ENCODE data around the gene NFIA. TPM values are rescaled to one million over a fixed set of nuclear protein-coding genes. Genes with fewer than 3 reads are reported as not detected.

The NFIA gene
- total RNA-seq (2014; rRNA removed): 2.2 and 4.6 TPM in 2 replicates
- 0.69 TPM for polyA plus RNA-seq (2012)

GRCh38 chr1:61082311-61083012 lies at the start of gene NFIA:
Gene NFIA, plus strand, starts transcription at chr1:61082561.
- DNase-seq (ENCODE audit: low read depth): peak; percentile 69

GRCh38 chr1:61035880-61036279 lies 46.5 kb upstream of the NFIA start:
- no peak for DNase-seq (ENCODE audit: low read depth)

GRCh38 chr1:61042466-61043009 lies 39.8 kb upstream of the NFIA start:
- DNase-seq (ENCODE audit: low read depth): no peak

GRCh38 chr1:61043010-61043820 lies 39.1 kb upstream of the NFIA start:
- peak; percentile 54 for DNase-seq (ENCODE audit: low read depth)

- DNase-seq (ENCODE audit: low read depth): no peak
Observed at GRCh38 chr1:61046434-61046833, 35.9 kb upstream of the NFIA start.

GRCh38 chr1:61047061-61047460 lies 35.3 kb upstream of the NFIA start:
- DNase-seq (ENCODE audit: low read depth): no peak

- peak; percentile 75 for DNase-seq (ENCODE audit: low read depth)
Observed at GRCh38 chr1:61049850-61050540, 32.4 kb upstream of the NFIA start.

GRCh38 chr1:61050541-61051442 lies 31.6 kb upstream of the NFIA start:
- no peak for DNase-seq (ENCODE audit: low read depth)

GRCh38 chr1:61051443-61051718 lies 31.0 kb upstream of the NFIA start:
- DNase-seq (ENCODE audit: low read depth): no peak

GRCh38 chr1:61051719-61052394 lies 30.5 kb upstream of the NFIA start:
- DNase-seq (ENCODE audit: low read depth): no peak

- no peak for DNase-seq (ENCODE audit: low read depth)
Observed at GRCh38 chr1:61052395-61053225, 29.8 kb upstream of the NFIA start.

- DNase-seq (ENCODE audit: low read depth): no peak
Observed at GRCh38 chr1:61053226-61053711, 29.1 kb upstream of the NFIA start.

GRCh38 chr1:61053712-61054600 lies 28.4 kb upstream of the NFIA start:
- no peak for DNase-seq (ENCODE audit: low read depth)

- no peak for DNase-seq (ENCODE audit: low read depth)
Observed at GRCh38 chr1:61054601-61054993, 27.8 kb upstream of the NFIA start.

- DNase-seq (ENCODE audit: low read depth): no peak
Observed at GRCh38 chr1:61055110-61055614, 27.2 kb upstream of the NFIA start.

GRCh38 chr1:61056196-61056572 lies 26.2 kb upstream of the NFIA start:
- no peak for DNase-seq (ENCODE audit: low read depth)

GRCh38 chr1:61056573-61057439 lies 25.6 kb upstream of the NFIA start:
- peak; percentile 28 for DNase-seq (ENCODE audit: low read depth)
